ENCODE measurements around the gene PLP2.
"Not testable (repeated sequence)": the region's sequence is repeated elsewhere in the genome, so short reads cannot be mapped to it uniquely, and the experiment has no call there.

Gene PLP2

DNA sequence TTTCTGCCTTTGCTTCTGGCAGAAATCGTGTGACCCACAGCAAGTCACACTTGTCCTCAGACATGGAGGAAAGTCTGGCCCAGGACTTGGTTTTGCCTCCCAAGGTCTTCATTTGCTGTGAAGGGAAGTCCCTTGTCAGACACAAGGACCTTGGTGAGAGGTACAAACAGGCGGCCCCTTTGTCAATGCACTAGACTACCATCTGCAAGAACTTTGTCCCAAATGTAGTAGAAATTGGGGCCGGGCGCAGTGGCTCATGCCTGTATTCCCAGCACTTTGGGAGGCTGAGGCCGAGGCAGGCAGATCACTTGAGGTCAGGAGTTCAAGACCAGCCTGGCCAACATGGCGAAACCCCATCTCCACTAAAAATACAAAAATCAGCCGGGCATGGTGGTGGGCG is 1.8 kb downstream of the PLP2 start:
- H3K27me3 Mint-ChIP-seq, H3K9me3 Mint-ChIP-seq: not testable (repeated sequence)
- H3K27ac Mint-ChIP-seq, result peak overlapping the region; percentile 21
- H3K4me3 Mint-ChIP-seq, result peak overlapping the region; percentile 89
- peaks cover 31% of the 10 kb centered on the region for H3K4me1 Mint-ChIP-seq (ENCODE audit: low read depth)
- H3K36me3 Mint-ChIP-seq (ENCODE audit: low read depth), result peaks cover 30% of the 10 kb centered on the region

DNA sequence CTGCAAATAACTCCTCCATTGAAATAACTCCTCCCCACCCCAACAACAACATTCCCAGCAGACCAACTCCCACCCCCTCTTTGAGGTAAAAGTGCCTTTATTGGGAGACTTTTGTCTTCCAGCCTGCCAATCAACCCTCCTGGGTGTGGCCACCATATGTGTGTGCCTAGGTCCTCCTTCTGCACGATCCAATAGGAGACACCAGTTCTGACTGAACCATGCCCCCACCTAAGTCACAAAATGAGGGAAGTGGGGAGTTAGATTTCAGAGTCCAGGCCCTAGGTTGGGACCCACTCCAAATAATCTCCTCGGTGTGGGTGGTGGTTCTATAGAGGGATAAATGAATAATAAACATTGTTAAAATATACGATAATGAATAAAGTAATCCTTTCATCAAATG is 3.0 kb downstream of the PLP2 start:
- Mint-ChIP-seq H3K9me3 (no peaks in the 10 kb centered on the region), H3K27ac (no peak overlapping the region), H3K36me3 (ENCODE audit: low read depth) (peaks cover 30% of the 10 kb centered on the region), H3K4me1 (ENCODE audit: low read depth) (peaks cover 24% of the 10 kb centered on the region), H3K27me3 (no peaks in the 10 kb centered on the region), H3K4me3 (peak overlapping the region; percentile 17)

DNA sequence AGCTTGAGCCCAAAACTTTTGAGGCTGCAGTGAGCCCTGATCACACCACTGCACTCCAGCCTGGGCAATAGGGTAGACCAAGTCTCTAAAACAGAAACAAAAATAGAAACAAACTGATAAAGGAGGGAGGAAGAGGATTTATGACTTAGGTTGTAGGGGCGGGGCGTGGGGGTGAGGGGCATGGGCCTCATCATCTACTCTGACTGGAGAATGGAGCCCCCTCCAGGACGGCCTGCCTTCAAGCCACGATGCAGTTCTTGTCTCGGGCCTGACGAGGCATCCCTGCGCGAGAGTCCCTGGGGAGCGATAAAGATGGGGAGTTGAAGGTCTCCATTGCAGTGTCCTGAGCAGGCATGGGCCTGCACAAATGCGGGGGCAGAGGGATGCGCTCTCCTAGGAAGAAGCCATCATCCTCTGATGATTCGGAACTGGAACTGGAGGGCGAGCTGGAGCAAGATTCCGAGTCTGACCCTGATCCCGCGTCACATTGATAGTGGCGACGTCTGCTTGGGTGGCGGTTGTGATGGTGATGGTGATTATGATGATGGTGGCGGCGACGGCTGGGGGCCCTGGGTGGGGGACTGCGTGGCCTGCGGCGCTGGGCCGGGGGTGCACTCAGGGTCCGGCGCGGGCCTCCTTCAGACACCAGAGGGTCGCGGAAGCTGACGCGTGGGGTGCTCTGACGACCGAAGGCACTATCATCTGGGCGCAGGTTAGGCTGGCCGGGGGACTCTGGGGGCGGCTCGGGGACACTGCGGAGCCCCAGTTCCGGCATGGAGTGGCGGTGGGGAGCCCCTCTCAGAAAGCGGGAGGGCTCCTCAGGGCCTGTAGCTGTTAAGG is 4.0 kb downstream of the PLP2 start:
- Mint-ChIP-seq H3K9me3 (no peaks in the 10 kb centered on the region), H3K27me3 (no peaks in the 10 kb centered on the region), H3K4me3 (no peak overlapping the region), H3K4me1 (ENCODE audit: low read depth) (peaks cover 24% of the 10 kb centered on the region), H3K36me3 (ENCODE audit: low read depth) (peaks cover 36% of the 10 kb centered on the region), H3K27ac (no peak overlapping the region)

DNA sequence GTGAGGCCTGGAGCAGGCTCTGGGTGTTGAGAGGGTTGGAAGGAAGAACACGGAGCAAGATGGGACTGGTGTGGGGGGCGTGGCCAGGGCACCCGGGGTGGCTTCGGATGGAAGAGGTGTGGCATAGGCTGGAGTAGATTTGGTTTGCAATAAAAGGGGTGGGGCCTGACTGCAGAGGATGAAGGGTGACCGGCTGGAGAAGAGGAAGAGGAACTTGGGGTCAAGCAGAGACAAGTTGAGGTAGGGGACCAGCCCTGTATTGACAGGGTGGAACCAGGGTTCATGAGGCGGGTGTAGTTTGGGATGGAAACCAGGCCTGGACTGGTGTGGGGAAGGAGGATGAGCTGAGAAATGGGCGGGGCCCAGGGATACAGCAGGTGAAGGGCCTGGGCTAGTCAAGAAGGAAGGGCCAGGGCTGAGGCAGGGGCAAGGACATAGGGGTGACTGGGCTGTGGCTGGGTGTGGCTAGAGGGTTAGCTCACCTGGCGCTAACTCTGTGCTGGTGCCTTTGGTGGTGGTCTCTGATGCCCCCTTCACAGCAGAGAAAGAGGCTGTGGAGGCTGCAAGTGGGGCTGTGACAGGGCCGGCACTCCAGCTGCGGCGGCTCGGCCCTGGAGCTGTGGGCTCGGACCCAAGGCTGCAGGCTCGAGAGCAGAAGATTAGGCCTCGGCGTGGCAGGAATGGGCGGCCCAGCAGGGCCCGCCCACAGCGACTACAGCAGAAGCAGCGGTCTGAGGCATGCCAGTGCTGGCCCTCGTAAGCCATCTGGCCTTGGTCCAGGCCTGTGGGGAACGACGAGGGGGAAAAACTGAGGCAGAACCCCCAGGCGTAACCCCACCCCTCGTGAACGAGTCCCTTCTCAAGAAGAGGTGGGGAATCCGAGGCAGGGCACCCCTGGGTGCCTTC is 5.0 kb downstream of the PLP2 start:
- H3K27me3 Mint-ChIP-seq, result no peaks in the 10 kb centered on the region
- peaks cover 39% of the 10 kb centered on the region for H3K36me3 Mint-ChIP-seq (ENCODE audit: low read depth)
- H3K4me3 Mint-ChIP-seq, result no peak overlapping the region
- peaks cover 24% of the 10 kb centered on the region for H3K4me1 Mint-ChIP-seq (ENCODE audit: low read depth)
- H3K27ac Mint-ChIP-seq, result peak overlapping the region; percentile 55
- H3K9me3 Mint-ChIP-seq, result no peaks in the 10 kb centered on the region

DNA sequence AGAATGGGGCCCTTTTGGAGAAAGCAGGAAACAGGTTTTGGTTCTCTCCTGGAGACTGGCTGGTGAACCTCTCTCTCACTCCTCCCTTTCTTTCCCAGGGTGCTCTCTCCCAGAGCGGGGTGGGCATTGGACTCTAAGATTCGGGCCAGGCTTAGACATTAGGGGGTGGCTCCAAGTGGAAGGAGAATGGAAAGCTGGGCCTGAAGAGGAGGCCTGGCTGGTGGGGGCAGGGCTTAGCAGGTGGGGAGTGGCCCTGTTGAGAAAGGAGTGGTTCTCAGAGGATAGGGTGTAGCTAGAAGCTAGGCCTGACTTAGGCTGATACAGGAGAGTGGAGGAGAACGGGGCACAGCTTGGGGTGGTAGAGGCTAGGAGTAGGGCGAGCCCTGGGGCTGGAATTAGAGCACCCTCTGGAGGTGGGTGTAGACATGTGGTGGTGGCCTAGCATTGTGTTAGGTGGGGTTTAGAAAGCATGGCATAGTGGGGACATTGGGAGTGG is 5.7 kb downstream of the PLP2 start:
- no peaks in the 10 kb centered on the region for H3K9me3 Mint-ChIP-seq
- H3K4me3 Mint-ChIP-seq, result no peak overlapping the region
- H3K27me3 Mint-ChIP-seq, result no peaks in the 10 kb centered on the region
- peaks cover 43% of the 10 kb centered on the region for H3K36me3 Mint-ChIP-seq (ENCODE audit: low read depth)
- peak overlapping the region; percentile 67 for H3K27ac Mint-ChIP-seq
- H3K4me1 Mint-ChIP-seq (ENCODE audit: low read depth), result peaks cover 22% of the 10 kb centered on the region

DNA sequence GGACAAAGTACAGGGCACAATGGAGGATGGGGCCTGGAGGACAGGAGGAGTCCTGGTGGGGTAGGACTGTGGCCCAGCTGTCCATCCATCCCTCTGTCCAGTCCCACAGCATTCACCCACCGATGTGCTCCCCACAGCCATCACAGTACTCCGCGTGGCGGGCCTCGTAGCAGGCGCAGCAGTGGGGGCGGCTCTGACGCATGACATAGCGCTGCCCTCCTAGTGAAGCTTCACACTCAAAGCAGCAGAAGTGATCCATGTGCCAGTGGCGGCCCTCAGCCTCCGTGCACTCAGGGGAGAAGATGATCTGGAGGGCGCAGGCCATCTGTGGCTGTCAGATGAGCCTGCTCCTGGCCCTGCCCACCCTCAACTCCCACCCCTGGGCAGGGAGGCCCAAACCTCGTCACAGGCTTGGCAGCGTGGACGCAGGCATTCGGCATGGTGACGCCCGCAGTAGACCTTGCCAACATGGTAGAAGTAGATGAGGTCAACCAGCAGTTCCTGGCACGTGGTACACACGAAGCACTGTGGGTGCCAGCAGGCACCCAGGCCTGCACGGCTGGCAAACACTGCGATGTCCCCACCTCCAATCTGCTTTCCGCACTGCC is 6.3 kb downstream of the PLP2 start:
- H3K4me1 Mint-ChIP-seq (ENCODE audit: low read depth), result peaks cover 18% of the 10 kb centered on the region
- H3K36me3 Mint-ChIP-seq (ENCODE audit: low read depth), result peaks cover 42% of the 10 kb centered on the region
- no peaks in the 10 kb centered on the region for H3K27me3 Mint-ChIP-seq
- no peaks in the 10 kb centered on the region for H3K9me3 Mint-ChIP-seq
- H3K27ac Mint-ChIP-seq, result no peak overlapping the region
- H3K4me3 Mint-ChIP-seq, result no peak overlapping the region

DNA sequence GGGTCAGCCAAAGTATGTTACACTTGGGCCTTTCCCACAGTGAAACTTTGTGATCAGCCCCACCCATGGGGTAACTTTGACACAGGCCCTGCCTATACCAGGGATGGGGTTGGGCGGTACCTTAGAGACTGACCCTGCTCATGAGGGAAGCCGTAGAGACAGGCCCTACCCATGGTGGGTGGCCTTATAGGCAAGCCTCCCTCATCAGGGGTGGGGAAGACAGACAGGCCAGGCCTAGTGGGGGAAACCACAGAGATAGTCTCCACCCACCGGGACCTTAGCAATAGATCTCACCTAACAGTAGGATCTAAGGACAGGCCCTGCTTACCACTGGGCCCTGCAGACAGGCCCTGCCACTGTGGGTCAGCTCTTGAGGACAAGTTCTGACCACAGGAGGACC is 6.8 kb downstream of the PLP2 start:
- peaks cover 13% of the 10 kb centered on the region for H3K4me1 Mint-ChIP-seq (ENCODE audit: low read depth)
- H3K27ac Mint-ChIP-seq, result no peak overlapping the region
- H3K9me3 Mint-ChIP-seq, result no peaks in the 10 kb centered on the region
- no peaks in the 10 kb centered on the region for H3K27me3 Mint-ChIP-seq
- no peak overlapping the region for H3K4me3 Mint-ChIP-seq
- peaks cover 37% of the 10 kb centered on the region for H3K36me3 Mint-ChIP-seq (ENCODE audit: low read depth)

DNA sequence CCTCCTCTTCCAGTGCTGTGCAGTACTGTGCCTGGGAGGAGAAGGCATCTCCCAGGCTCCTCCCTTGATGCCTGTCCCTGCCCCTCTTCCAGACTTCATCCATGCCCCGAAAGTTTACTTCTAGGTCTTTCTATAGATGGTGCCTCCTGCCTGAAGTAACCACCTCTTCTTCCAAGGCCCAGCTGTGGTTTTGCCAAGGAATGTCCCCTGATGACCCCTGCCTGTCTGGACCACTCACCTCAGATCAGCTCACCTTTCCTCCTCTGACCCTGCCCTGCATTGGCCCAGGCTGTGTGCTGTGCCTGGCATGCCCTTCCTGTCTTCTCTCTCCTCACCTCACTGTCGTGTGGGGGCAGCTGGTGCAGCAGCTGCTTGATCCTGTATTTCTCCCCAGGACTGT is 7.7 kb downstream of the PLP2 start:
- peaks cover 13% of the 10 kb centered on the region for H3K4me1 Mint-ChIP-seq (ENCODE audit: low read depth)
- H3K27ac Mint-ChIP-seq, result no peak overlapping the region
- H3K4me3 Mint-ChIP-seq, result no peak overlapping the region
- H3K9me3 Mint-ChIP-seq, result no peaks in the 10 kb centered on the region
- no peaks in the 10 kb centered on the region for H3K27me3 Mint-ChIP-seq
- peaks cover 33% of the 10 kb centered on the region for H3K36me3 Mint-ChIP-seq (ENCODE audit: low read depth)

DNA sequence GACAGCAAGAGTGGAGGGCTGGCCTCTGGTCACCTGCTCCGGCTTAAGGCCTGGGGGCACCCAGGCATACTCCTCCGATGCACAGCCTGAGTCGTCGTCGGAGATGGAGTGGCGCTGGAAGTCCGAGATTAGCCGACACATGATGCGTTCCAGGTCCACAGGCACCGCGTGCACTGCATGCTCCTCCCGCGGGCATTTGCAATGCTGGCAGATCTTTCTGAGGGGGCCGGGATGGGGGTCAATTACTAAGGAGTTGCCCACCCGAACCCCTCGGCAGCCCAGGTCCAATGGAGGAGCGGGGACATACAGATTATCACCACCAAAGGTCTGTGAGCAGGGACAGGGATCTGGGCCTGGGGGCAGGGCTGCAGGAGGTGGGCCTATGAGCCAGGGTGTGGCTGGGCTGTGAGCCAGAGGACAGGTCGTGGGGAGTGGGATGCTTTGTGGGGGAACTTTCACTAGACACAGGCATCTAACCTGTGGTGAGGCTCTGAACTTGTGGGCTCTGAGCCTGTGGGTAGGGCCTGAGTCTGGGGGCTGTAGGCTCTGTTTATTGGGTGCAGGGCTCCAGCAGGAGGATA is 12.1 kb downstream of the PLP2 start:
- H3K27ac Mint-ChIP-seq, result no peak overlapping the region
- peak overlapping the region; percentile 7 for H3K4me3 Mint-ChIP-seq
- H3K36me3 Mint-ChIP-seq (ENCODE audit: low read depth), result peaks cover 16% of the 10 kb centered on the region
- H3K27me3 Mint-ChIP-seq, result no peaks in the 10 kb centered on the region
- H3K4me1 Mint-ChIP-seq (ENCODE audit: low read depth), result peaks cover 11% of the 10 kb centered on the region
- H3K9me3 Mint-ChIP-seq, result no peaks in the 10 kb centered on the region

DNA sequence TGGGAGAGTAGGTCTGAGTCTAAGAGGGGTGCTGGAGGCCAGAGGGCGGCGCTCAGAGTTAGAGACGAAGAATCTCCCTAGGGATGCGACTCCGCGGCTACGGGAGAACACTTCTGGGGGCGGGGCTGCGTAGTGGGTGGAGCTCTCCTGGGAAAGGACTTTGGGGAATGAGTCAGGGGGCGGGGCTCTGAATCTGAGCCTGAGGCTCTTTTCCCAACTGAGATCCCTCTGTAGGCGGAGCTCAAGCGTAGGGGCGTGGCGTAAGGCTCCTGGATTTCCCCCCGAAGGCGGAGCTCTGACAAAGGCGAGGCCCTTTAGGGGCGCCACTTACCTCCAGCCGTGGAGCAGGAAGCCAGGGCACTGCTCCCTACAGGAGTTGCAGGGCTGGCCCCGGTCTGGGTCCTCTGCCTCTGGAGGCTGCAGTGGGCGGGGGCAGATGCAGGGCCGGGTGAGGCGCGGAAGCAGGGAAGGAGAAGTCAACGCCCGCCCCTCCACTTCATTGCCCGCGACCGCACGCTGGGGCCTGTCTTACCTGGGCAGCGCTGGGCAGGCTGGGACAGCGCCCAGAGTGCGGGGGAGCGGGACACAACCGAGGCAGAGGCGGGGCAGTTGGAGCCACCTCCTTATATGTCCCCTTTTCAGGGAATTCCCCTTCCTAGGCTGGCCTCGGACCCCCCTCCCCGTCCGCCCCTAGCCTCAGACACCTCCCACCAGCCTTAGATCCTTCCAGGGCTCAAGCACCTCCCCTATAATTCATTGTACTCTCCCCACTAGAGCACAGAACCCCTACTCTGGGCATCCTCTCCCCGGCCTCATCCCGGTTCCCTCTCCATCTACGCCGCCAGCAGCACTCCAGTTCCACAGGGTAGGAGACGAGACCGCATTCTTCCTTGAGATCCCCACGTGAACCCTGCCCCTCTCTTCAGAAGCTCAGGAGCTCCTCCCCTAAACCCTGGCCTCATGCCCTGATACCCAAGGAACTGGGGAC is 12.9 kb downstream of the PLP2 start:
- peaks cover 14% of the 10 kb centered on the region for H3K4me1 Mint-ChIP-seq (ENCODE audit: low read depth)
- peak overlapping the region; percentile 82 for H3K27ac Mint-ChIP-seq
- peak overlapping the region; percentile 85 for H3K4me3 Mint-ChIP-seq
- peaks cover 16% of the 10 kb centered on the region for H3K36me3 Mint-ChIP-seq (ENCODE audit: low read depth)
- no peaks in the 10 kb centered on the region for H3K27me3 Mint-ChIP-seq
- no peaks in the 10 kb centered on the region for H3K9me3 Mint-ChIP-seq

DNA sequence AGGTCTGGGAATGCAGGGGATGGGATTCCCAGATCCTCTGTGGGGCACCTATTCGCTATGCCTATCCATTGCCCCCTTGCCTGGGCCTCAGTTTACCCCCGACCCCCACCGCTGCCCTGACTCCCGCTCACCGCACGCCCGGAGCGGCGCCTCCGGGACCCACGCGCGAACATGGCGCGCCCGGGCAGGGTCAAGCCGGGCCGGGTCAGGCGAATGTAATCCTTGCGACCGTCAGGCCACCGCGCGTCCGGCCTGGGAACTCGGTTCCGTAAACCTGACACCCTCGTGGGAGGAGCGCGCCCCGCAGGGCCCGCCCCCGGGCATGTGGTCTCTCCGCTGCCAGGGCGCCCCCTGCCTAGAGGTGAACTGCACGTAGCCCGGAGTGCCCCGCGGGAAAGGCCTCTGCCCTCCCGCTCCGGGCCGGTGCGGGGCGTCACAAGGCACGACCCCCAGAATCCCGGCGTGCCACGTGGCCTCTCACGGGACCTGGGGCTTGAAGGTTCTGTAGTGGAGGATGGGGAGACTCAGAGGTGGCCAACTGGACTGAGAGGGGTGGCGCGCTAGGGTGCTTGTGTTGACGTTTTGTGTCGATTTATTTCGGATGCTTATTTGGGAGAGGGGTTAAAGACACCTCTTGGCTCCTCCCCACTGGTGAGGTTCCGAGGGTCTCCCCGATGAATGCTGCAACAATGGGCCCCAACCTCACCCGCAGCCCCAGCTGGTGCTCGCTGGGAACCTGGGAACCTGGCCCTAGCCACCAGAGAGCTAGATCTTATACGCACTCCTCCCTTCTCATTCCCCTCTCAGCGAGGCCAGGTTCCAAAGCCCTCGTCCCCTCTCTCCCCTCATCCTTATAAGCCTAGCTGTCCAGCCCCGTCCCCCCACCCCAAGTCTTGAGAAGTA is 14.7 kb downstream of the PLP2 start, which contains the start of gene PRICKLE3:
TSS of gene PRICKLE3 (minus strand) at position 249 of the 903 bp plus-strand sequence. CDS start at position 173, 76 bp downstream.
- peaks cover 30% of the 10 kb centered on the region for H3K4me1 Mint-ChIP-seq (ENCODE audit: low read depth)
- H3K27me3 Mint-ChIP-seq, result no peaks in the 10 kb centered on the region
- peak within 1 kb of the TSS; percentile 85 for H3K4me3 Mint-ChIP-seq
- H3K9me3 Mint-ChIP-seq, result no peaks in the 10 kb centered on the region
- peak within 1 kb of the TSS; percentile 82 for H3K27ac Mint-ChIP-seq
- peaks cover 7% of the 10 kb centered on the region for H3K36me3 Mint-ChIP-seq (ENCODE audit: low read depth)

DNA sequence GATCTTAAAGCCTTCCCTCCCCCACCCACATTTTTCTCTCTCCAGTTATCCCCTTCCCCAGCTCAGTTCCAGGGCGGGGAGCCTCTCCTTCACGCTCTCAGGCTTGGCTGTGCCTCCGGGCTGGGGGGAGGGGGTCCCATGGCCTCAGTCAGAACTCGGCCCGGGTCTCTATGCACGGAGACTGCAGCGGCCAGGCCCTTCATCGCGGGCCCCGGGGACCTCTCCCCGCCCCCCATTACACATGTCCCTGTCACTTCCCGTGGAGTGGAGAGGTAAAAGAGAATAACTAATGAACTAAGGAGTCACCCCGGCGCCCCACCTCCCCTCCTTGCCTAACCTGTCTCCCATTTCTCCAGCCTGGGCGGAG is 15.3 kb downstream of the PLP2 start:
- peaks cover 7% of the 10 kb centered on the region for H3K36me3 Mint-ChIP-seq (ENCODE audit: low read depth)
- no peak overlapping the region for H3K4me3 Mint-ChIP-seq
- no peaks in the 10 kb centered on the region for H3K9me3 Mint-ChIP-seq
- H3K27ac Mint-ChIP-seq, result no peak overlapping the region
- H3K27me3 Mint-ChIP-seq, result no peaks in the 10 kb centered on the region
- H3K4me1 Mint-ChIP-seq (ENCODE audit: low read depth), result peaks cover 30% of the 10 kb centered on the region

DNA sequence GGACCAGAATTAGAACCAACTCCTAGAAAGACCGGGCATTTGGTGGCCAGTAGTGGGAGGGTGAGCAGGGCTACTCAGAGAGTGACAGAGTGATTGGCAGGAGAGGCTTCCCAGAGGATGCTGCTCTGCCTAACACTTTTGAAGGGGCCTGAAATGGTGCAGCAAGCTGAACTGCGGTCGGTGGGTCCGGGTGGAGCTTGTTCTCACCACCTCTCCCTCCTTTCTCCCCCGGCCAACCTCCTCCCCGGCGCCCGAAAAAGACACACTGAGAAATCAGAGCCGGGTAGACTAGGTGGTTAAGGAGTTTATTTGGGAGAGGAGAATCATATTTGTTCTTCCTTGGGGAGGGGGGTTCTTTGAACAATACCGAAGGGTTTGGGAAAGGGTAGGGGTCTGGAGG is 15.8 kb downstream of the PLP2 start:
- H3K9me3 Mint-ChIP-seq, result no peaks in the 10 kb centered on the region
- H3K36me3 Mint-ChIP-seq (ENCODE audit: low read depth), result peaks cover 1% of the 10 kb centered on the region
- no peak overlapping the region for H3K27ac Mint-ChIP-seq
- H3K27me3 Mint-ChIP-seq, result no peaks in the 10 kb centered on the region
- no peak overlapping the region for H3K4me3 Mint-ChIP-seq
- H3K4me1 Mint-ChIP-seq (ENCODE audit: low read depth), result peaks cover 32% of the 10 kb centered on the region

Data from stimulated activated naive CD8-positive, alpha-beta T cell treated with anti-CD3 and anti-CD28 coated beads, Interleukin-15, Interleukin-2, amounts not matched to agents 100 ng/mL and 50 ng/mL, for 24 hours (primary cell).